HL-60 (cell line): ENCODE data around the gene POLR2L.

Experiments
- CTCF ChIP-seq: IDR thresholded peaks from one replicate; pipeline ENCODE4 v1.5.1; 2011; ENCODE audit warnings: low read length, control low read depth, inconsistent platforms; ENCODE audit not compliant: insufficient read depth
- REST ChIP-seq: IDR thresholded peaks from 2 replicates; pipeline ENCODE4 v1.6.1; 2012; ENCODE audit warnings: low read depth; ENCODE audit not compliant: insufficient replicate concordance

- no peak for TF ChIP-seq CTCF
- no peak for TF ChIP-seq REST
Measured at GRCh38 chr11:792535-792821, 49.9 kb downstream of the POLR2L start.
